ENCODE measurements around the gene MARK3. TPM values are rescaled to one million over a fixed set of nuclear protein-coding genes. Genes with fewer than 3 reads are reported as not detected.
"Not testable (repeated sequence)": the region's sequence is repeated elsewhere in the genome, so short reads cannot be mapped to it uniquely, and the experiment has no call there.

Gene MARK3
- total RNA-seq, 4 donors from 2014 or later: 47.3 to 68.2 (median 58.8) TPM

DNA sequence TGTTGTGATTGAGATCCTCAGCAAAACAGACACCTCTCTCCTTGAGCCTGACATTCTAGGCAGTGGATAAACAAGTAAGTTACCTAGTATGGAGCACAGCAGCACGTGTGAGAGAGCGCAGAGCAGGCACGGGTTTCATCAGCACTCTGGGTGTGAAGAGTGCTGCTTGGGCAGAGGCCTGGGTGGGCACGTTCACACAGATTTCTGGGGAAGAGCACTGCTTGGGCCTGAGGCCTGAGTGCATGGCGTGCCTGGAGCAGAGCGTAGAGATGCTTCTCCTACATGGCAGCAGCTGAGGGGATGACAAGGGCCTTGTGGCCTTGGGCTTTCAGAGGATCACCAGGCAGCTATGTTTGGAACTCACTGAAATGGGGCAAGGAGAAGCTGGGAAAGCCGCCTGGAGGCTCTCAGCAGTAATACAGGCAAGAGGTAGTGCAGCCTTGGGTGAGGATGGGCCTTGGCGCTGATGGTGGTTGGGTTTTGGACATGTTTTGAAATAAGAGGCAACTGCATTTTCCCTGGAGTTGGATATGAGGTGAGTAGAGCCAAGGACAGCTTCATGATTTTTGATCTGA, 119.9 kb downstream of the MARK3 start:
- TF ChIP-seq, protein P1, sequence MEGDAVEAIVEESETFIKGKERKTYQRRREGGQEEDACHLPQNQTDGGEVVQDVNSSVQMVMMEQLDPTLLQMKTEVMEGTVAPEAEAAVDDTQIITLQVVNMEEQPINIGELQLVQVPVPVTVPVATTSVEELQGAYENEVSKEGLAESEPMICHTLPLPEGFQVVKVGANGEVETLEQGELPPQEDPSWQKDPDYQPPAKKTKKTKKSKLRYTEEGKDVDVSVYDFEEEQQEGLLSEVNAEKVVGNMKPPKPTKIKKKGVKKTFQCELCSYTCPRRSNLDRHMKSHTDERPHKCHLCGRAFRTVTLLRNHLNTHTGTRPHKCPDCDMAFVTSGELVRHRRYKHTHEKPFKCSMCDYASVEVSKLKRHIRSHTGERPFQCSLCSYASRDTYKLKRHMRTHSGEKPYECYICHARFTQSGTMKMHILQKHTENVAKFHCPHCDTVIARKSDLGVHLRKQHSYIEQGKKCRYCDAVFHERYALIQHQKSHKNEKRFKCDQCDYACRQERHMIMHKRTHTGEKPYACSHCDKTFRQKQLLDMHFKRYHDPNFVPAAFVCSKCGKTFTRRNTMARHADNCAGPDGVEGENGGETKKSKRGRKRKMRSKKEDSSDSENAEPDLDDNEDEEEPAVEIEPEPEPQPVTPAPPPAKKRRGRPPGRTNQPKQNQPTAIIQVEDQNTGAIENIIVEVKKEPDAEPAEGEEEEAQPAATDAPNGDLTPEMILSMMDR (IDR thresholded peaks at IDR 0.05): no peak
- TF ChIP-seq POLR2A (IDR thresholded peaks at IDR 0.05): no peak
- no peak overlapping the region for H3K4me3 ChIP-seq (ENCODE audit: low read depth, poor library complexity, severe bottlenecking)
- intact Hi-C loops (cut with DNase I; ENCODE audit: low total_unique reads): loop anchor here (5.0 kb wide), 1 partner anchor 42 kb away; no protein-coding TSS in a partner anchor
- 67 to 76% methylated on average over 8 of the region's 8 CpGs for WGBS, 2 donors
- peak in 1 of 2 donors; percentile 73 for DNase-seq (ENCODE audit: low spot score in 2 of 2)

DNA sequence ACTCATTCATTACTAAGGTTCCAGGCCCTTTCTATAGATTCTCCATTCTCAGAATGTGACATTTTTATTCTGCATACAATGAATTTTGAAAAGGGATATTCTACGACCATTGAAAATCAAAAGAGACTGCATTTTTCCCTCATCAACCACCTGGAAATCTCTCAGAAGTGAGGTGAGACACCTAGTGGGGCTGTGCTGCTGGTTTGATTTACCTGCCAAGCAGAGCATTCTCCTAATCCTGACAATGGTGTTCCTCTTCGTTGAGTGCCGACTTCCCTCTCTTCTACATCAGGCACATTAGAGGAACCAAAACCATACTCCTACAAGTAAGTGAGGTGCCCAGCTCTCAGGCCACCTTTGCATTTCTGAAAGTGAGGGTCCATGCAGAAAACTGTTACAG, 122.5 kb downstream of the MARK3 start:
- intact Hi-C loops (cut with DNase I; ENCODE audit: low total_unique reads): no loop called here
- no peak overlapping the region for H3K4me3 ChIP-seq (ENCODE audit: low read depth, poor library complexity, severe bottlenecking)
- DNase-seq (ENCODE audit: low spot score in 2 of 2): peak in 1 of 2 donors; percentile 31
- 76 to 78% methylated on average over 3 of the region's 3 CpGs for WGBS, 2 donors
- TF ChIP-seq, protein P1 (IDR thresholded peaks at IDR 0.05): no peak
- no peak for TF ChIP-seq POLR2A (IDR thresholded peaks at IDR 0.05)

GRCh38 chr14:103508521-103509329, 123.5 kb downstream of the MARK3 start:
- intact Hi-C loops (cut with DNase I; ENCODE audit: low total_unique reads): no loop called here
- no peak for DNase-seq (ENCODE audit: low spot score in 2 of 2)
- no peak for TF ChIP-seq POLR2A (IDR thresholded peaks at IDR 0.05)
- TF ChIP-seq, protein P1 (IDR thresholded peaks at IDR 0.05): no peak
- no peak overlapping the region for H3K4me3 ChIP-seq (ENCODE audit: low read depth, poor library complexity, severe bottlenecking)
- WGBS, 2 donors: 90 to 91% methylated on average over 16 of the region's 16 CpGs

DNA sequence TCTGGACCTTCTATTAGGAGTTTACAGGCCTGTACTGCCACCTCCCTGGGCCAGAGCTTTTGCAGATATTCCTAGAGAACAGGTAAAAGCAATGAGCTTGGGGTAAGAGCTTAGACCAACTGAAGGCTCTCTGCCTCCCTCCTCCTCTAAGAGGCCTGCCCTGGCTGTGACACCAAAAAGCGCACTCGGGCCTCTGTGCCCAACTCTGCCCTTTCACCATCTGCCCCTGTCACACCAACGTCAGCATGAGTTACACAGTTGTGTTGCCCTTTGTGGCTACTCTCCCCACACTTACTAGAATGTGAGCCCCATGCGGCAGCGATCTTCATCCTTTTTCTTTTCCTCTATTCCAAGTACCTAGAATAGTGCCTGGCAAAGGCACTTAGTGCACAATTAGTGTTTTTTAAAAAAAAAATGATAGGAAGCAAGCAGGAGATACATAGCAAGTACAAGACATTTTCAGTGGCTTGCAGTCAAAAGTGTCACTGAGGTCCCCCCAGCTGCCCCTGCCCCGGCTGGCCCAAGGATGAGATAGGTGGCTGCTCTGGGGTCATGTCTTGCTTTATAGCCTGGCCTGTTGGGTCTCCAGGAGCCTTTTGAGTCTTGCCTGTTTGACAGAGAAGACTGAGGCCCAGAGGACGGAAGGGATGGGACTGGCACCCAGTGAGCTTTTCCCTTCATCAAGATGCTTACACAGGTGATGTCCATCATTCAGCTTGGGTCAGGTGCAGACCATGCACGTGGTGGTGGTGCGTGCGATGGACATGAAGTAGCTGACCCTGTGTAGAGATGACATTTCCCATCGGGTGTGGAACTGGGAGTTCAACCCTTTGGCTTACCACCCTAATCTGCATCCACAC, 124.9 kb downstream of the MARK3 start:
- intact Hi-C loops (cut with DNase I; ENCODE audit: low total_unique reads): no loop called here
- DNase-seq (ENCODE audit: low spot score in 2 of 2): peak in 1 of 2 donors; percentile 64
- TF ChIP-seq, protein P1 (IDR thresholded peaks at IDR 0.05): no peak
- TF ChIP-seq POLR2A (IDR thresholded peaks at IDR 0.05): no peak
- WGBS, 2 donors: 88 to 91% methylated on average over 11 of the region's 11 CpGs
- H3K4me3 ChIP-seq (ENCODE audit: low read depth, poor library complexity, severe bottlenecking): no peak overlapping the region

- H3K4me3 ChIP-seq (ENCODE audit: low read depth, poor library complexity, severe bottlenecking): no peak overlapping the region
- peak in 1 of 2 donors; percentile 80 for DNase-seq (ENCODE audit: low spot score in 2 of 2)
- TF ChIP-seq, protein P1 (IDR thresholded peaks at IDR 0.05): no peak
- no peak for TF ChIP-seq POLR2A (IDR thresholded peaks at IDR 0.05)
- intact Hi-C loops (cut with DNase I; ENCODE audit: low total_unique reads): no loop called here
- WGBS, 2 donors: 86 to 90% methylated on average over 26 of the region's 26 CpGs
Measured at GRCh38 chr14:103510724-103511693, 125.8 kb downstream of the MARK3 start.

DNA sequence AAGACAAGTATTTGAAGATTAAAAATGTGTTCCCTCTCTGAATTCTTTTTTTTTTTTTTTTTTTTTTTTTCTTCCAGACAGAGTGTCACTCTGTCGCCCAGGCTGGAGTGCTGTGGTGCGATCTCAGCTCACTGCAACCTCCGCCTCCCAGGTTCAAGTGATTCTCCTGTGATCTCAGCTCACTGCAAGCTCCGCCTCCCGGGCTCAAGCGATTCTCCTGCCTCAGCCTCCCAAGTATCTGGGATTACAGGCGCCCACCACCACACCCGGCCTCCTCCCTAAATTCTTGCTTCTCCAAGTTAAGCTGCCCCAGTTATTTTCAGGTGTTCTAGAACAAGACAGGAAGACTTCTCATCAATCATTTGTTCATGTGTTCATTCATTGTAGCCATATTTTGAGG, 127.0 kb downstream of the MARK3 start:
- DNase-seq (ENCODE audit: low spot score in 2 of 2); H3K4me3 ChIP-seq (ENCODE audit: low read depth, poor library complexity, severe bottlenecking); intact Hi-C loops (cut with DNase I; ENCODE audit: low total_unique reads): not testable (repeated sequence)
- WGBS, 2 donors: 78 to 87% methylated on average over 8 of the region's 8 CpGs

Data from lower leg skin (tissue), 4 donors.